CD4-positive, alpha-beta T cell treated with Interleukin-21 for 1 hour (primary cell): Measurements from ENCODE around the gene TMEM244.
A peak's percentile ranks its signal among the peaks of the same experiment; 100 is the strongest.
"Not testable (repeated sequence)": the region's sequence is repeated elsewhere in the genome, so short reads cannot be mapped to it uniquely, and the experiment has no call there.

Source experiments
- DNase-seq: peaks from one replicate; pipeline ENCODE4 v3.0.0-alpha.2; 2020

TMEM244 gene, protein sequence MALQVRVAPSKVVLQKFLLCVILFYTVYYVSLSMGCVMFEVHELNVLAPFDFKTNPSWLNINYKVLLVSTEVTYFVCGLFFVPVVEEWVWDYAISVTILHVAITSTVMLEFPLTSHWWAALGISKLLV

GRCh38 chr6:129860908-129861665 is at the start of gene TMEM244:
TMEM244 (minus strand) TSS chr6:129861315; CDS start chr6:129861188, 127 bp downstream.
- DNase-seq = peak; percentile 52

- no peak for DNase-seq
Observed at GRCh38 chr6:129908858-129909257, 47.7 kb upstream of the TMEM244 start.

DNA sequence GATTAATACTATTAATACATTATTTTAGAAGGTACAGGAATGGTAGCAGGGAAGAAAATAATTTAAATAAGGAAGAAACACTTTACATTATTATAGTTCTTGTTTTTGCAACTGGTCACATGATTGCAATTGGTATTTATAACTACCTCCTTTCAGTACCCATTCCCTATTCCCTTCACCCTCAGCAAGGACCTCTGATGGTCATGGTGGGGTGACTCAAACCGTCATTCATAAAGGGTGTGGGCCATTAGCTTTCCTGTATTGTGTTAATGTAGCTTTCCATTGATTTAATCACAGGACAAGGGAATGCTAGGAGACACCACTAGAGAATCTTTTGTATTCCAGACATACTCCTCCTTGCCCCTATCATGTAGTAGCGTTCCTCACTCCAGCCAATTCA is 47.2 kb upstream of the TMEM244 start:
- no peak for DNase-seq

DNA sequence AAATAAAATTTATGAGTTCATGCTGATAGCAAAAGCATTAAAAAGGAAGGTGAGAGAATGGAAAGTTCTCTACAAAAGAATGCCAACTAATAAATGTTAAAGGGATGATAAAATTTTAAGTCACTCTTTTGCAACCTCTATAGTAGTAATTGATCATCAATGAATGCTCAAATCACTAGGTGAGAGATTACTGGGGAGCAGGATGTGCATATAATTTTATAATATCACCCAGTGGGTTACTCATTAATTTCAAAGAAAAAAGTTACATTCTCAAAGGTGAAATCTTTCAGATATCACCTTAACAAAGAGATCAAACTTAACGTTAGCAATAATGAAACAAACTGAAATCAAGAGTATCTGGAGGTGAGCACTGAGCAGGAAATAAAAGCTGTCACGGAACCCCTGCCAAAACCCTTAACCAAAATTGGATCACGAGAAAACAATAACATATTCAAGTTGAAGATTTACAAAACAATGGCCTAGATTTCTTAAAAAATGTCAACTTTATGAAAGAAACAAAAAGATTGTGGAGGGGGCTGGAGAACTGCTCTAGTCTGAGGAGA is 45.5 kb upstream of the TMEM244 start:
- no peak for DNase-seq

DNA sequence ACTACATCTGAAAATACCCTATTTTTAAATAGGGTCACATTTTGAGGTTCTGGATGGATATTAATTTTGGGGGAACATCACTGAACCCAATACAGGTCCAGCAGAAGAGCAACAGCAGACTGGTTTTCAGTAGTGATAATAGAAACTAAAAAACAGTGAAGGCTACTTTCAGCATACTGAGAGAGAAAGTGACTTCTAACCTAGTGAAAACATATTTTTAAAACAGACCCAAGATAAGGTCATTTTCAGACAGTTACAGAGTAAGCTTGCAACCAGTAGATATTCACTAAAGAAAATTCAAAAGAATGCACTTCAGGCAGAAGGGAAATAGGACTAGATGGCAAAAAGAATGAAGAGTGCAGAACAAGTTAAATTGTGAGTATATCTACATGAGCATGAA is 42.0 kb upstream of the TMEM244 start:
- DNase-seq = no peak

DNA sequence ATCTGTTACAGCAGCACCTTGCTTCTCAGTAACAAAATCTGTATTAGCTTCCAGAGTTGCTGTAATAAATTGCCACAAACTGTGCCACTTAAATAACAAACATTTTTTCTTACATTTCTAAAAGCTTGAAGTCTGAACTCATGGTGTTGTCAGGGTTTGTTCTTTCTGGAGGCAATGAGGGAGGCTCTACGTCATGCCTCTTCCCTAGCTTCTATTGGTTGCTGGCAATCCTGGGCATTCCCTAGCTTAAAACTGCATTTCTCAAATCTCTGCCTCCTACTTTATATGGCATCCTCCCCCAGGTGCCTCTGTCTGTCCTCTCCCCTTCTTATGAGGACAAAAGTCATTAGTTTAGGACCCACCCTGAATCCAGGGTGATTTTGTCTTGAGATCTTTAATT is 41.6 kb upstream of the TMEM244 start:
- no peak for DNase-seq

- DNase-seq = no peak
Observed at GRCh38 chr6:129901910-129902309, 40.8 kb upstream of the TMEM244 start.

- no peak for DNase-seq
Observed at GRCh38 chr6:129895692-129896091, 34.6 kb upstream of the TMEM244 start.

- DNase-seq = no peak
Observed at GRCh38 chr6:129894921-129895320, 33.8 kb upstream of the TMEM244 start.

- DNase-seq = peak; percentile 44
Observed at GRCh38 chr6:129893640-129894039, 32.5 kb upstream of the TMEM244 start.

- no peak for DNase-seq
Observed at GRCh38 chr6:129890701-129891100, 29.6 kb upstream of the TMEM244 start.

DNA sequence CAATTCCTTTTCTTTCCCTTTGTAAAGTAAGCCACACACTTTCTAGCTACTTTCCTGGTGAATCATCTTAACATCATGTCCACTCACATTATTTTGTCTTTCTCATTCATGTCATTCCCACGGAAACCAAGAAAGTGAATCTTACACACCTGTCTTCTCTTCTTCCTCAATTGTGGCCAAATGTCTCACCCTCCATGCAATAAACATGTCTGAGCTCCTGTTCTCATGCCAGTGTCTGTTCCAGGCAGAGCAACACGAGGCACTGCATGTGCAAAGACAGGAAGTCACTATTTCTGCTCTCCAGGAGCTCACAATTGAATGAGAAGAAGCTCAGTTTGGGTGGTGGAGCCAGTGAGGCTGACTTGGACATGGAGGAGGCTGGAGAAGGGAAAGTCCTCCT is 29.0 kb upstream of the TMEM244 start:
- no peak for DNase-seq

DNA sequence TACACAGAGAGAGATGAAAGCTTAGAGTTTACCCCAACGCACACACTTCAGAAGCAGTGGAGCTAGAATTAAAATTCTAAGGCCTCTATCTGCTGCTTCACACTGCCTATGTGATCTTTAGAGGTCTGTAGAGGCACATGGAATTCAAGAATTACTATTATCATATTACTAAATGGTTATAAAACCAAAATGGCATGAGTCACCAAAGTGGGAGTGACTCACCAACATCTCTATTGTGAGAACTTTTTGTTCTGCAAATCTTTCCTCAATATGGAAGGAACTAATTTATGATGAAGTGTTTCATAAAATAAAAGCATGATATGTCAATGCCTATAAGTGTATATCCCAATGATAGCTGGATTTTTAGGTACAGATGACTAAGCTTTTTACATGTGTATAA is 28.5 kb upstream of the TMEM244 start:
- DNase-seq = no peak

DNA sequence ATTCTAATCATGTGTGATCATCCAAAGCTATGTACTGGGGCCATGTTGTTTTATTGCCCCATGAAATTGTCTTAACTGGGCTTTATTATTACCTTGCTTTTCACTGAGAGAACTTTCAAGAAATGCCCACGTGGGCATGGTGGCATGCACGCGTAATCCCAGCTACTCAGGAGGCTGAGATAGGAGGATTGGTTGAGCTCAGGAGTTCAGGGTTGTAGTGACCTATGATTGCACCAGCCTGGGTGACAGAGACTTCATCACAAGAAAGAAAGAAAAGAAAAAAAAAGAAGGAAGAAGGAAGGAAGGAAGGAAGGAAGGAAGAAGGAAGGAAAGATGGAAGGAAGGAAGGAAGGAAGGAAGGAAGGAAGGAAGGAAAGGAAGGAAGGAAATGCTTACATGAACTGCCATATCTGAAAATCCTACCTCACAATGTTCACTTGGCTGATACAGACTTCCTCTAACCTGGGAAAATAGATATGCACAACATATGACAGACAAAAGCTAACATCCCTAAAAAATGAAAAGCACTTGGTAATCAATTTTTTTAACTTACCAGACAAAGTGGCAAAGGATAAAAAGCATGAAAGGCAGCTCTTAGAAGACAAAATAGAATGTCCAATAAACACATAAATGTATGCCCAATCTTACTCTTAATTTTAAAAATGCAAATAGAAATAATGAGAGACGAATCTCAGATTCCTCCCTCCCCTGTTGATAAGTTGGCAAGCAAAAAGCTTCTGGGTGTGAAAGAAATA is 25.5 kb upstream of the TMEM244 start:
- DNase-seq = no peak

- no peak for DNase-seq
Observed at GRCh38 chr6:129884211-129884610, 23.1 kb upstream of the TMEM244 start.

DNA sequence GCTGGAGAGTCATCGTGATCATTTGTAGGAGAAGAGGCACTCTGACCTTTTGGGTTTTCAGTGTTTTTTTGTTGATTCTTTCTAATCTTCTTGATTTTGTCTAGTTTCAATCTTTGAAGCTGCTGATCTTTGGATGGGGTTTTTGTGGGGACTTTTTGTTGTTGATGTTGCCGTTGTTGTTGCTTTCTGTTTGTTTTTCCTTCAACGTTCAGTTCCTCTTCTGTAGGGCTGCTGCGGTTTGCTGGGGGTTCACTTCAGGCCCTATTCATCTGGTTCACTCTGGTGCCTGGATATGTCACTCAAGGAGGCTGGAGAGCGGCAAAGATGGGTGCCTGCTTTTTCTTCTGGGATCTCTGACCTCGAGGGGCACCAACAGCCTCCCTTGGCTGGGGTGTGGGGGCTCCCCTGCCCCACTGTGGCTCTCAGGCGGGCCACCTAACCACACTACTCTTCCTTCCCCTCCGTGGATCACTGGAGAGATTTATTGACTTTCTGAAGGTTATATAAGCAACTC is 21.5 kb upstream of the TMEM244 start:
- DNase-seq = peak; percentile 8

DNA sequence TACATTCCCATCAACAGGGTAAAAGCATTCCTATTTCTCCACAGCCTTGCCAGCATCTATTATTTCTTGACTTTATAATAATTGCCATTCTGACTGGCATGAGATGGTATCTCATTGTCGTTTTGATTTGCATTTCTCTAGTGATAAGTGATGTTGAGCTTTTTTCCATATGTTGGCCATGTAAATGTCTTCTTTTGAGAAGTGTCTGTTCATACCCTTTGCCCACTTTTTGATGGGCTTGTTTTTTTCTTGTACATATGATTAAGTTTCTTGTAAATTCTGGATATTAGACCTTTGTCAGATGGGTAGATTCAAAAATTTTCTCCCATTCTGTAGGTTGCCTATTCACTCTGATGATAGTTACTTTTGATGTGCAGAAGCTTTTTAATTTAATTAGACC is 16.8 kb upstream of the TMEM244 start:
- not testable (repeated sequence) for DNase-seq

GRCh38 chr6:129875610-129876520 is 14.8 kb upstream of the TMEM244 start:
- DNase-seq = no peak

GRCh38 chr6:129874837-129875236 is 13.7 kb upstream of the TMEM244 start:
- no peak for DNase-seq

DNA sequence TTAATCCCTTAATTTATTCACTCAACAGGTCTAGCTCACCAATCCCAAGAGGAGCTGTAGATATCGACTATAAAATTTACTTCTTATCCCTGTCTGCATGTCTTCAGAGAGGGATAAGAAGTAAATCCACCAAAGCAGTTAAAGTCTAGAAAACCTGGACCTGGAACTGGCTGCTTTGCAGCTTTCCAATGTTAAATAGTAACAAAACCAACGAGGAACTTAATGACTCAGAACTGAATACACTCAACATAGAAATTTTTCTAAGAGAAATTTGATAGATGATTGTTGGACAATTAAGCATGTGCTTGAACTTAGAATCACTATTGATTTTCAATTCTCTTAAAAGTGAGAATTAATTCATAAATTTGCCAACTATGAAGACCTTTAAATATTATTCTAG is 11.5 kb upstream of the TMEM244 start:
- DNase-seq = no peak

DNA sequence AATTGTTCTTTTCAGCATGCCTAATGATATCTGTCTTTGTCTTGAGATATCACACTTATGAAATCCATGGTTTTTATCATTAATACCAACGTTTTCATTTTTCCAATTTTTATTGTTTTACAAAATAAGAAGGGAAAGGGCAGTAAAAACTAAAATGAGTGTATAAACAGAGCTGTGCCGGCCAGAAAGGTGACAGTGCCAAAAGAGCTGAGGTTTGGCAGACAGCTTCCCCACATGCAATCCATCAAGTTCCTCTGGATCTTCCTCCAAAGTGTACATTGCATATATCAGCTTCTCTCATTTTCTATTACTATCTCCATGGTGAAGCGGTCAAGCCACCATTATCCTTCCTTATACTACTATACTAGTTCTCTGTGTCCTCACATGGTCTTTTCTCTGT is 10.1 kb upstream of the TMEM244 start:
- DNase-seq = no peak

GRCh38 chr6:129867403-129867802 is 6.3 kb upstream of the TMEM244 start:
- DNase-seq = no peak
